Thoracic aorta (tissue), 2 donors: ENCODE data around the gene MINDY4. TPM values are rescaled to one million over a fixed set of nuclear protein-coding genes. Genes with fewer than 3 reads are reported as not detected.

ENCODE experiments used
- ATAC-seq: fragments of 150-250 bp; one replicate; pipeline ENCODE4 v1.8.0; 2017; ENCODE audit warnings: low read depth; ENCODE audit not compliant: insufficient number of reproducible peaks, low FRiP score
- DNase-seq: peaks from one replicate; pipeline ENCODE4 v3.0.0-alpha.2; 2020; ENCODE audit warnings: low spot score
- H3K27ac ChIP-seq, 2 donors: fragments of 200-600 bp; sonication (generic); 1 replicate in 1 of 2; 2 replicates in 1 of 2; pipeline ENCODE4 v1.5.1; 2016; ENCODE audit warnings: mild to moderate bottlenecking in 2 of 2, moderate library complexity in 2 of 2
- H3K27me3 ChIP-seq: fragments of 200-600 bp; sonication (generic); replicated peaks from 2 replicates; pipeline ENCODE4 v1.6.0; 2016; ENCODE audit warnings: mild to moderate bottlenecking; ENCODE audit not compliant: insufficient read depth
- H3K36me3 ChIP-seq: fragments of 200-600 bp; sonication (generic); one replicate; pipeline ENCODE4 v1.5.1; 2016
- H3K4me1 ChIP-seq, 2 donors: fragments of 200-600 bp; sonication (generic); 1 replicate in 1 of 2; 2 replicates in 1 of 2; pipeline versions ENCODE4 v1.5.1 to v1.6.0; 2016; ENCODE audit warnings: low read depth in 2 of 2, mild to moderate bottlenecking in 1 of 2; ENCODE audit not compliant: control insufficient read depth in 1 of 2
- H3K4me3 ChIP-seq: fragments of 200-600 bp; sonication (generic); 2 replicates; pipeline ENCODE4 v1.5.1; 2016; ENCODE audit warnings: mild to moderate bottlenecking
- H3K9me3 ChIP-seq: fragments of 200-600 bp; sonication (generic); 2 replicates; pipeline ENCODE4 v1.5.1; 2016
- total RNA-seq, 2 donors: library from RNA; depleted of rRNA; stranded (reverse); fragments of >200 nt; gene quantifications; one replicate each; pipeline versions ENCODE4 v1.1.0 to v1.2.3, GENCODE V29; 2016
- TF ChIP-seq, protein P1 (sequence below): fragments of 200-600 bp; sonication (generic); IDR thresholded peaks from one replicate; pipeline ENCODE4 v1.5.1; 2019; ENCODE audit warnings: antibody characterized with exemption

The MINDY4 gene
- total RNA-seq, 2 donors from 2014 or later = 32.0 to 44.0 TPM

DNA sequence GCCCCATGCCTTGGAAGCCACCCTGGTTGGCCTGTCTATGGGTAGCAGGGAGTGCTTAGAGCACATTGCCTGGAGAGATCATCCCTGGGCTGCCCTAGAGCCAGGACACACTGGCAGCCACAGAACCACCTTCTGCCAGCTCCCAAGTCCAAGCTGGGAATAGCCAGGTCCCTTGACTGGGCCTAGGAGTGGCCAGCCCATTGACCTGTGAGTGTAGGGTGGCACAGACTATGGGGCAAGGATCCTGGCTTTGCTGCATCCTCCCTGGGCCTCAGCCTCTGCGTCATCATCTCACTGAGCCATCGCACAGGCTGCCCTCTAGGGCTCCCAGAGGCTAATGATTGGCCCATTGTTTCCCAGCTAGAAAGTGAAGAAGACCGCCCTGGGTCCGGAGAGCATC, 147.5 kb downstream of the MINDY4 start:
- TF ChIP-seq, protein P1, sequence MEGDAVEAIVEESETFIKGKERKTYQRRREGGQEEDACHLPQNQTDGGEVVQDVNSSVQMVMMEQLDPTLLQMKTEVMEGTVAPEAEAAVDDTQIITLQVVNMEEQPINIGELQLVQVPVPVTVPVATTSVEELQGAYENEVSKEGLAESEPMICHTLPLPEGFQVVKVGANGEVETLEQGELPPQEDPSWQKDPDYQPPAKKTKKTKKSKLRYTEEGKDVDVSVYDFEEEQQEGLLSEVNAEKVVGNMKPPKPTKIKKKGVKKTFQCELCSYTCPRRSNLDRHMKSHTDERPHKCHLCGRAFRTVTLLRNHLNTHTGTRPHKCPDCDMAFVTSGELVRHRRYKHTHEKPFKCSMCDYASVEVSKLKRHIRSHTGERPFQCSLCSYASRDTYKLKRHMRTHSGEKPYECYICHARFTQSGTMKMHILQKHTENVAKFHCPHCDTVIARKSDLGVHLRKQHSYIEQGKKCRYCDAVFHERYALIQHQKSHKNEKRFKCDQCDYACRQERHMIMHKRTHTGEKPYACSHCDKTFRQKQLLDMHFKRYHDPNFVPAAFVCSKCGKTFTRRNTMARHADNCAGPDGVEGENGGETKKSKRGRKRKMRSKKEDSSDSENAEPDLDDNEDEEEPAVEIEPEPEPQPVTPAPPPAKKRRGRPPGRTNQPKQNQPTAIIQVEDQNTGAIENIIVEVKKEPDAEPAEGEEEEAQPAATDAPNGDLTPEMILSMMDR = peak; percentile 16
- H3K4me3 ChIP-seq = peak overlapping the region; percentile 80
- H3K36me3 ChIP-seq = peaks cover 20% of the 10 kb centered on the region
- DNase-seq (no peak), ATAC-seq (no peak)
- H3K4me1 ChIP-seq = peaks cover 43 to 80% of the 10 kb centered on the region in 2 donors
- H3K27me3 ChIP-seq = no peaks in the 10 kb centered on the region
- H3K9me3 ChIP-seq = no peaks in the 10 kb centered on the region
- peak overlapping the region; percentile 89 to 98 for H3K27ac ChIP-seq

DNA sequence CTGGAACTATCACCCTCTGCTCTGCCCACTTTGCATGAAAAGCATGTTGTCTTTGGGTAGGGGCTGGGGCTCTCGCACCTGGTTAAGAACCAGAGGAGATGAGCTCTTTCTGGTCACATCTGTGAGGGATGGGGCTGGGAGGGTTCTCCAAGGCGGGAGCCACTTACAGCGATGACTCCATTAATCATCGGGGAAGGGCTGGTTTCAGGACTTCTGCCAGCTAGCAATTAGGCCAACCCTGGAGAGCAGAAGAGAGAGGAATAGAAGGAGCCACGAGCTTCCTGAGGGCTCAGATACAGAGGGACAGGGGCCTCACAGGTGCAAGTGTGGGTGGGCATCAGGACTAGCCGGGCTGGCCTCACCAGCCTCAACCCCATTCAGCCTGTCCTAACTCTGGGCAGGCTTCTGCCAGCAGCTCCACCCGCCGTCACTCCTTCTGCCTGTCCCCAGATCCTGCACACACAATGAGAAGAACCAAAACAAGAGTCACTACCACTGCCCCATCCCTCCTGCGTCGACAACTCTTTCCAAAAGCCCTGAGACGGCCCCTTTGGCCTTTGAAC, 148.9 kb downstream of the MINDY4 start:
- TF ChIP-seq, protein P1 = no peak
- Histone ChIP-seq H3K27ac (peak overlapping the region; percentile 89 to 98), H3K4me3 (peak overlapping the region; percentile 24), H3K9me3 (no peaks in the 10 kb centered on the region), H3K36me3 (peaks cover 34% of the 10 kb centered on the region), H3K27me3 (no peaks in the 10 kb centered on the region), H3K4me1 (peaks cover 43 to 80% of the 10 kb centered on the region in 2 donors)
- ATAC-seq = peak; percentile 27
- no peak for DNase-seq

- H3K27ac ChIP-seq = peak overlapping the region; percentile 89 to 98
- peaks cover 43 to 74% of the 10 kb centered on the region in 2 donors for H3K4me1 ChIP-seq
- H3K4me3 ChIP-seq = peak overlapping the region; percentile 24
- peaks cover 42% of the 10 kb centered on the region for H3K36me3 ChIP-seq
- TF ChIP-seq, protein P1 = no peak
- ATAC-seq (peak; percentile 65), DNase-seq (peak; percentile 34)
- H3K27me3 ChIP-seq = no peaks in the 10 kb centered on the region
- H3K9me3 ChIP-seq = no peaks in the 10 kb centered on the region
Observed at GRCh38 chr7:30920584-30921539, 149.6 kb downstream of the MINDY4 start.

- no peaks in the 10 kb centered on the region for H3K27me3 ChIP-seq
- peak overlapping the region; percentile 89 to 98 for H3K27ac ChIP-seq
- DNase-seq (peak; percentile 1), ATAC-seq (no peak)
- H3K4me3 ChIP-seq = peak overlapping the region; percentile 24
- peaks cover 45% of the 10 kb centered on the region for H3K36me3 ChIP-seq
- H3K9me3 ChIP-seq = no peaks in the 10 kb centered on the region
- TF ChIP-seq, protein P1 = no peak
- H3K4me1 ChIP-seq = peaks cover 37 to 65% of the 10 kb centered on the region in 2 donors
Observed at GRCh38 chr7:30921540-30922401, 150.6 kb downstream of the MINDY4 start.
